Ovary (tissue), 3 donors: ENCODE measurements around the gene TCTN2.

Experiments
- CTCF ChIP-seq, 3 donors: fragments of 450-650 bp in 2 of 3; fragments of 200-600 bp in 1 of 3; IDR thresholded peaks; one replicate each; pipeline versions ENCODE4 v1.5.1 to v1.8.0; 2016 to 2022; ENCODE audit warnings: antibody characterized with exemption in 3 of 3, mild to moderate bottlenecking in 1 of 3
- EP300 ChIP-seq: sonication (generic); formaldehyde crosslinking; IDR thresholded peaks from one replicate; pipeline ENCODE4 v1.6.1; 2017; ENCODE audit warnings: antibody characterized with exemption
- donor health status: DM: no; HTN: no; CAD: no.

- TF ChIP-seq CTCF (IDR thresholded peaks at IDR 0.05), result no peak
- TF ChIP-seq EP300, result no peak
These were observed 8.1 kb downstream of the TCTN2 start for GRCh38 chr12:123678981-123679380.
